HCT116 (cell line): ENCODE measurements around the gene PLEKHO1. TPM values are rescaled to one million over a fixed set of nuclear protein-coding genes. Genes with fewer than 3 reads are reported as not detected.

Experiments used
- ATAC-seq: fragments of 200-7000 bp; cut with Tn5 transposase; 2 replicates; pipeline ENCODE4 v1.9.1; 2020; ENCODE audit warnings: mild to moderate bottlenecking, moderate library complexity
- BruUV-seq: library from RNA; stranded (reverse); fragments of 400-500 nt; replicated peaks from 2 replicates; lab custom pipeline; 2021; lab: Mats Ljungman, UMichigan
- CTCF ChIA-PET: fragments of 300-600 bp; sonication (Branson Sonifier 250); formaldehyde crosslinking; loops from one replicate; lab custom pipeline; 2021; ENCODE audit warnings: antibody characterized with exemption; lab: Charles Lee
- POLR2A ChIA-PET: fragments of 300-600, 350-600 bp; sonication (Branson Sonifier 250); formaldehyde crosslinking; loops from one replicate; lab custom pipeline; 2021; ENCODE audit warnings: antibody characterized with exemption; lab: Charles Lee
- RAD21 ChIA-PET, 2 experiments: fragments of 300-600 bp; sonication (Branson Sonifier 250); formaldehyde crosslinking; loops; one replicate each; lab custom pipeline; 2023; ENCODE audit warnings: low total read pairs in 2 of 2; ENCODE audit not compliant: uncharacterized antibody in 2 of 2, unreplicated experiment in 2 of 2, low non-redundant PET in 1 of 2; lab: Charles Lee
- DNase-seq: peaks from one replicate; pipeline ENCODE4 v3.0.0-alpha.2; 2010; ENCODE audit warnings: low read depth, low spot score
- H2AFZ ChIP-seq: fragments of 200-600 bp; shearing (Covaris generic), sonication (generic); 2 replicates; pipeline ENCODE4 v1.6.1; 2017; ENCODE audit warnings: low read depth, mixed run types, mixed read lengths, antibody characterized with exemption, low read length; ENCODE audit not compliant: poor library complexity, severe bottlenecking
- H3K27ac ChIP-seq: 2 replicates; pipeline ENCODE4 v1.5.1; 2012; ENCODE audit warnings: low read depth, low read length
- H3K27me3 ChIP-seq: fragments of 200-600 bp; sonication (generic); 2 replicates; pipeline ENCODE4 v1.6.1; 2016; ENCODE audit warnings: mixed run types, low read length, mixed read lengths; ENCODE audit not compliant: insufficient read depth
- H3K36me3 ChIP-seq, 2 experiments: fragments of 200-500 bp in 1 of 2; fragments of 200-600 bp in 1 of 2; sonication (Bioruptor generic) in 1 of 2; sonication (generic) in 1 of 2; 2 replicates each; pipeline versions ENCODE4 v1.5.1 to v1.6.1; 2014 to 2016; ENCODE audit warnings: low read length in 2 of 2, inconsistent platforms in 1 of 2, mixed read lengths in 1 of 2, mixed run types in 1 of 2; ENCODE audit not compliant: insufficient read depth in 2 of 2, control insufficient read depth in 1 of 2
- H3K4me1 ChIP-seq, 2 experiments: fragments of 200-600 bp in 1 of 2; sonication (generic) in 1 of 2; 2 replicates each; pipeline versions ENCODE4 v1.5.1 to v1.6.1; 2012 to 2017; ENCODE audit warnings: low read length in 2 of 2, inconsistent platforms in 1 of 2, mild to moderate bottlenecking in 1 of 2, mixed read lengths in 1 of 2, mixed run types in 1 of 2, moderate library complexity in 1 of 2; ENCODE audit not compliant: insufficient read depth in 2 of 2, control insufficient read depth in 1 of 2
- H3K4me2 ChIP-seq: fragments of 200-600 bp; sonication (generic); 2 replicates; pipeline ENCODE4 v1.6.1; 2017; ENCODE audit warnings: mixed run types, low read length, mixed read lengths
- H3K4me3 ChIP-seq, 2 experiments: fragments of 200-600 bp in 1 of 2; sonication (generic) in 1 of 2; replicated peaks in 1 of 2; 2 replicates each; pipeline ENCODE4 v1.5.1; 2011 to 2016; ENCODE audit warnings: low read length in 2 of 2, control low read depth in 1 of 2, low read depth in 1 of 2, mild to moderate bottlenecking in 1 of 2, mixed read lengths in 1 of 2, mixed run types in 1 of 2
- H3K79me2 ChIP-seq: fragments of 200-600 bp; sonication (generic); 2 replicates; pipeline ENCODE4 v1.6.1; 2017; ENCODE audit warnings: mild to moderate bottlenecking, mixed run types, low read length, moderate library complexity, mixed read lengths; ENCODE audit not compliant: insufficient read depth
- H3K9ac ChIP-seq: fragments of 200-600 bp; sonication (generic); 2 replicates; pipeline ENCODE4 v1.6.1; 2016; ENCODE audit warnings: low read length, mixed read lengths
- H3K9me2 ChIP-seq: fragments of 200-600 bp; sonication (generic), shearing (Covaris generic); 2 replicates; pipeline ENCODE4 v1.6.1; 2017; ENCODE audit warnings: mixed run types, mild to moderate bottlenecking, moderate library complexity; ENCODE audit not compliant: insufficient read depth
- H3K9me3 ChIP-seq, 2 experiments: fragments of 200-500 bp in 1 of 2; fragments of 200-600 bp in 1 of 2; sonication (Bioruptor generic) in 1 of 2; sonication (generic) in 1 of 2; 2 replicates each; pipeline ENCODE4 v1.6.1; 2014 to 2017; ENCODE audit warnings: low read length in 2 of 2, mixed read lengths in 2 of 2, inconsistent platforms in 1 of 2, low read depth in 1 of 2, mild to moderate bottlenecking in 1 of 2, mixed run types in 1 of 2, moderate library complexity in 1 of 2; ENCODE audit not compliant: control insufficient read depth in 1 of 2, insufficient read depth in 1 of 2
- H4K20me1 ChIP-seq: fragments of 200-600 bp; sonication (generic), shearing (Covaris generic); 2 replicates; pipeline ENCODE4 v1.6.1; 2017; ENCODE audit warnings: mixed run types, mild to moderate bottlenecking, moderate library complexity; ENCODE audit not compliant: insufficient read depth
- CEBPB ChIP-seq: IDR thresholded peaks from 2 replicates; pipeline ENCODE4 v1.6.1; 2012; ENCODE audit warnings: low read depth
- EZH2 ChIP-seq: fragments of 200-600 bp; sonication (generic); IDR thresholded peaks from 2 replicates; pipeline ENCODE4 v1.6.1; 2017; ENCODE audit warnings: antibody characterized with exemption, mixed run types
- EZH2phosphoT487 ChIP-seq: fragments of 200-600 bp; IDR thresholded peaks from 2 replicates; pipeline ENCODE4 v1.6.1; 2018; ENCODE audit warnings: antibody characterized with exemption, borderline replicate concordance
- FOSL1 ChIP-seq: IDR thresholded peaks from 2 replicates; pipeline ENCODE4 v1.6.1; 2012; ENCODE audit warnings: low read depth
- MAX ChIP-seq: IDR thresholded peaks from 2 replicates; pipeline ENCODE4 v1.6.1; 2012
- POLR2AphosphoS5 ChIP-seq: IDR thresholded peaks from 2 replicates; pipeline ENCODE4 v1.6.1; 2011; ENCODE audit warnings: mild to moderate bottlenecking, low read depth, low read length, moderate library complexity
- RAD21 ChIP-seq: IDR thresholded peaks from 2 replicates; pipeline ENCODE4 v1.6.1; 2012; ENCODE audit warnings: low read depth, mild to moderate bottlenecking
- SIN3A ChIP-seq: IDR thresholded peaks from 2 replicates; pipeline ENCODE4 v1.6.1; 2012; ENCODE audit warnings: low read depth
- SP1 ChIP-seq: IDR thresholded peaks from 2 replicates; pipeline ENCODE4 v1.6.1; 2012; ENCODE audit warnings: low read depth
- SRF ChIP-seq: IDR thresholded peaks from 2 replicates; pipeline ENCODE4 v1.6.1; 2012; ENCODE audit warnings: low read depth
- TCF7L2 ChIP-seq: IDR thresholded peaks from 2 replicates; pipeline ENCODE4 v1.7.0; 2011; ENCODE audit warnings: borderline replicate concordance, inconsistent platforms; ENCODE audit not compliant: insufficient read depth, insufficient read length; ENCODE audit errors: extremely low read depth
- ZBTB33 ChIP-seq: IDR thresholded peaks from 2 replicates; pipeline ENCODE4 v1.6.1; 2011; ENCODE audit warnings: mild to moderate bottlenecking, low read length, moderate library complexity; ENCODE audit not compliant: insufficient replicate concordance; ENCODE audit errors: extremely low read depth
- ZFX ChIP-seq: fragments of 450-650 bp; IDR thresholded peaks from 2 replicates; pipeline ENCODE4 v1.6.1; 2017
- intact Hi-C: fragments of 100-400 bp; cut with micrococcal nuclease; formaldehyde crosslinking; loops from 2 replicates; pipeline ENCODE4 v1.10.0; 2022
- total RNA-seq: library from RNA; stranded (reverse); gene quantifications from one replicate; pipeline ENCODE4 v1.2.1, GENCODE V29; 2021; ENCODE audit not compliant: unreplicated experiment

The PLEKHO1 gene
- total RNA-seq, 1 experiment from 2014 or later: 6.9 TPM

- H3K79me2 ChIP-seq: no peaks in the 10 kb centered on the region
- no peak overlapping the region for H2AFZ ChIP-seq
- no TSS peak for BruUV-seq
- intact Hi-C loops: no loop called here
- ChIA-PET CTCF (no interaction called here), POLR2A (no interaction called here), RAD21 (no interaction called here)
- no peak overlapping the region for H3K4me2 ChIP-seq
- H3K36me3 ChIP-seq: peaks cover 0 to 3% of the 10 kb centered on the region in 2 experiments; a peak in 1 of 4 replicates
- TF ChIP-seq EZH2phosphoT487 (no peak), SRF (peak; percentile 87)
- no peak overlapping the region for H3K9ac ChIP-seq
- H3K27me3 ChIP-seq: no peaks in the 10 kb centered on the region
- no peak overlapping the region for H3K4me3 ChIP-seq
- H3K9me2 ChIP-seq: no peaks in the 10 kb centered on the region
- H3K9me3 ChIP-seq: no peaks in the 10 kb centered on the region
- ATAC-seq (peak; percentile 55), DNase-seq (no peak)
- peaks cover 5 to 9% of the 10 kb centered on the region in 2 experiments; a peak in 2 of 4 replicates for H3K4me1 ChIP-seq
- H4K20me1 ChIP-seq: no peaks in the 10 kb centered on the region
- H3K27ac ChIP-seq: no peak overlapping the region
Measured at GRCh38 chr1:150162862-150163706, 13.4 kb downstream of the PLEKHO1 start.

- DNase-seq: no peak
- Histone ChIP-seq H3K4me1 (peaks cover 5 to 9% of the 10 kb centered on the region in 2 experiments; a peak in 2 of 4 replicates), H3K36me3 (peaks cover 0 to 2% of the 10 kb centered on the region in 2 experiments; a peak in 1 of 4 replicates), H3K9me3 (no peaks in the 10 kb centered on the region), H4K20me1 (no peaks in the 10 kb centered on the region)
- TF ChIP-seq RAD21: no peak
- TF ChIP-seq ZBTB33: no peak
- TF ChIP-seq FOSL1: no peak
- TF ChIP-seq TCF7L2: no peak
- no peak for TF ChIP-seq CEBPB
- no peak for TF ChIP-seq MAX
- no peak for TF ChIP-seq ZFX
- TF ChIP-seq SP1: no peak
- no peak for TF ChIP-seq SIN3A
- no peak for TF ChIP-seq EZH2
- no peak for TF ChIP-seq POLR2AphosphoS5
- TF ChIP-seq, all 23 proteins: peak for 0
- intact Hi-C loops: no loop called here
- Histone ChIP-seq H3K79me2 (no peaks in the 10 kb centered on the region), H3K27ac (no peak overlapping the region), H3K4me3 (no peak overlapping the region), H3K27me3 (no peaks in the 10 kb centered on the region), H2AFZ (no peak overlapping the region), H3K9ac (no peak overlapping the region), H3K9me2 (no peaks in the 10 kb centered on the region), H3K4me2 (no peak overlapping the region)
- ChIA-PET RAD21 (no interaction called here), POLR2A (no interaction called here), CTCF (interaction anchor here (2.2 to 3.5 kb wide), 2 partner anchors 91 to 96 kb away, joined by 17 to 21 read pairs; partner anchors contain the start of gene VPS45)
- no TSS peak for BruUV-seq
- no peak for ATAC-seq
Measured at GRCh38 chr1:150164224-150164623, 14.5 kb downstream of the PLEKHO1 start.
